OCI-LY7 (cell line): ENCODE data around the gene CES2.

Experiments
- CTCF ChIP-seq: fragments of 200-600 bp; sonication (generic); conservative IDR thresholded peaks from 2 replicates; pipeline ENCODE4 v1.5.1; 2014; ENCODE audit warnings: mild to moderate bottlenecking, antibody characterized with exemption, low read length, moderate library complexity, mixed read lengths
- EZH2phosphoT487 ChIP-seq: fragments of 200-600 bp; sonication (generic); IDR thresholded peaks from 2 replicates; pipeline ENCODE4 v1.6.1; 2018; ENCODE audit warnings: low read depth, borderline replicate concordance, mild to moderate bottlenecking, mixed run types, antibody characterized with exemption, low read length, moderate library complexity, mixed read lengths

GRCh38 chr16:66891797-66892196 is 43.5 kb upstream of the CES2 start:
- TF ChIP-seq EZH2phosphoT487 (no peak), CTCF (no peak)
